Dedifferentiated amniotic fluid mesenchymal stem cell (primary cell): ENCODE measurements around the gene ZNF239.
"Not testable (repeated sequence)": the region's sequence is repeated elsewhere in the genome, so short reads cannot be mapped to it uniquely, and the experiment has no call there.

Experiments
- DNase-seq: peaks from one replicate; pipeline ENCODE4 v3.0.0-alpha.2; 2016; ENCODE audit errors: extremely low spot score

The ZNF239 gene

GRCh38 chr10:43576580-43576979 lies 2.2 kb upstream of the ZNF239 start:
- no peak for DNase-seq

- no peak for DNase-seq
Measured at GRCh38 chr10:43576062-43576461, 1.6 kb upstream of the ZNF239 start.

DNA sequence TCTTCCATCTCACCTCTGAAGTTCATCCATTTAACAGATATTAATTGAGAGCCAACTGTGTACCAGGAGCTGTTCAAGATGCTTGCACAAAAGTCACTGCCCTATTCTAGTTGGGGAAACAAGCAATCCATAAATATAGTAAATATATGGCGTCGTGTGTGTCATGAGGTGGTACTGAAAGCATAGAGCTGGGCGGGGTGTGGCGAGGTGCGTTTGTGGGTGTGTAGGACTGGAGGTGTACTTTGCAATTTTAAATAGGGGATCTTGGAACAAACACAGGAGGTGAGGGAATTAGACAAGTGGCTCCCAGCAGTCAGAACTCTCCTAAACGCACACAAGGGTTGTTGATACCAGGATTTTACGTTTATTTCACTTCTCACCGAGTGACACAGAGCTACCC lies 490 bp upstream of the ZNF239 start:
- DNase-seq, result no peak

DNA sequence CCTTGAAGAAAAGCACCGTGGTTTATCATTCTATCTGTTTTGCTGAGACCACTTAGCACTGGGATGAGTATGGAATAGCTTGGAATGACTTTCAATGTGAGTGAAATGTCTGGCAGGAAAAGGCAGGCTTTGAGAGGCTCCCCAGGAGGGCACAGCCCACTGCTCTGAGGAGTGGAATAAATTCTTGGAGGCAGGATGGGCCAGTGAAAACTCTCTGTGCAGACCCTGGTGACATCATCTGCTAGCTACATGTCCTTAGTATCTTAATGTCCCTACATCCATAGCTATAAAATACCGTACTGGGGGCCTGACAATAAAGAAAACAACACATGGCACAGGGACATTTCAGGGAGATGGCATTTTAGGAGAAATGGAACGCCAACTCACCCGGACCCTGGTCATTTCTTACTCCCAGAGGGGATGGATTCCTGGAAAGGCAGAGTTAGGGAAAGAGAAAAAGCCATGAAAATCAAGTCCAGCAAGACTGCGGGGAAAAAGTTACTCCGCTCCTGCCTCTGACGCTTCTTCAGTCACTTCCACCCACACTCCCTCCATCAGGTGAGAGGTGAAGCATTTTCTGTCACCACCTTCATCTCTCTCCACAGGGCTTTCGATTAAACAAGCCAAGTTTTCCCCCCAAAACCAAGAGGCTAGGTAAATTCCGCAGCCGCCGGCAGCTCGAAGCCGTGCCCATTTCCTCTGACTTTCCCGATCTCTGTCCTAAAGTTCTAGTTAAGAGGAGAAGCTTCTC lies 991 bp downstream of the ZNF239 start:
- DNase-seq, result peak; percentile 27

DNA sequence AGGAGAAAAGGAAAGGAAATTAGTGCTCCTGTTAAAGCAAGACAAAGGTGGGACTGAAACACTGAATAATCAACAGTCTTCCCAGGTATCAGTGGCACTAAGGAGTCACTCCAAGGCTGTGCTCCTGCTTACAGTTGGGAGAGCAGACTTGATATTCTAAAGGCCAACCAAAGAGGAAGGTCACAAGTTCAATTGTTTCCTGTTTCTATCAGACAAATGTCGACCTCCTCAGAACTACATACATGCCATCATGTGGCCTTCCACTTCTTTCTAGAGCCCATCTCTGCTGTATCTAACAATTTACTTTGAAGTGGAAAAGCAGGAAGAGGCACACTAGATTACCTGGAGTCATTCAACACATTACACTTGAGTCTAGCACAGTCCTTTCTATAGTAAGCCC lies 3.4 kb downstream of the ZNF239 start:
- no peak for DNase-seq

- DNase-seq, result no peak
Measured at GRCh38 chr10:43569681-43570080, 4.7 kb downstream of the ZNF239 start.

GRCh38 chr10:43557214-43557613 lies 17.2 kb downstream of the ZNF239 start:
- no peak for DNase-seq

GRCh38 chr10:43543746-43544145 lies 30.7 kb downstream of the ZNF239 start:
- DNase-seq, result not testable (repeated sequence)

GRCh38 chr10:43524434-43525247 lies 49.8 kb downstream of the ZNF239 start:
- DNase-seq, result no peak
